Esophagus muscularis mucosa (tissue), 3 donors: ENCODE data around the gene SLCO1B3.

Source experiments
- POLR2AphosphoS5 ChIP-seq, 2 donors: sonication (generic); formaldehyde crosslinking; IDR thresholded peaks; one replicate each; pipeline ENCODE4 v1.6.1; 2017; ENCODE audit warnings: antibody characterized with exemption in 2 of 2
- TF ChIP-seq, protein P1 (sequence below), 3 experiments: fragments of 200-600 bp in 2 of 3; fragments of 450-650 bp in 1 of 3; sonication (generic) in 2 of 3; IDR thresholded peaks; one replicate each; pipeline ENCODE4 v1.5.1; 2017 to 2019; ENCODE audit warnings: antibody characterized with exemption in 3 of 3, mild to moderate bottlenecking in 2 of 3, moderate library complexity in 1 of 3

DNA sequence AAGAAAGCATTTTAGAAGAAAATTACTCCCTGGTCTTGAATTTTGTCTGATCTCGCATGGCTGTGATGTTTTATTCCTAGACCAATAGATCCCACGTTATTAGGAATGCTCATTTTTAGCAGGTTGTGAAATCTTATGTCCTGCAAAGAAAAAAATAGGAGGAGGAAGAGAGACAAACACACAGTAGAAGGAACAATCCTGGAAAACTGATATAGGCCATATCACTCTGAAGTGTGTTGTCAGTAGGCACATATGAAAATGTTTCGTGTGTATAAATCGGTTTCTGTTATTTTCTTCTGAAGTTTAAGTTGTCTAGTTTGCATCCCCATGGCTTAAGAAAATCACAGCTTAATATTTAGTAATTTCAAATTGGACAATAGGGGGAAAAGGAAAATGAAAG is 12.4 kb downstream of the SLCO1B3 start:
- TF ChIP-seq, protein P1, sequence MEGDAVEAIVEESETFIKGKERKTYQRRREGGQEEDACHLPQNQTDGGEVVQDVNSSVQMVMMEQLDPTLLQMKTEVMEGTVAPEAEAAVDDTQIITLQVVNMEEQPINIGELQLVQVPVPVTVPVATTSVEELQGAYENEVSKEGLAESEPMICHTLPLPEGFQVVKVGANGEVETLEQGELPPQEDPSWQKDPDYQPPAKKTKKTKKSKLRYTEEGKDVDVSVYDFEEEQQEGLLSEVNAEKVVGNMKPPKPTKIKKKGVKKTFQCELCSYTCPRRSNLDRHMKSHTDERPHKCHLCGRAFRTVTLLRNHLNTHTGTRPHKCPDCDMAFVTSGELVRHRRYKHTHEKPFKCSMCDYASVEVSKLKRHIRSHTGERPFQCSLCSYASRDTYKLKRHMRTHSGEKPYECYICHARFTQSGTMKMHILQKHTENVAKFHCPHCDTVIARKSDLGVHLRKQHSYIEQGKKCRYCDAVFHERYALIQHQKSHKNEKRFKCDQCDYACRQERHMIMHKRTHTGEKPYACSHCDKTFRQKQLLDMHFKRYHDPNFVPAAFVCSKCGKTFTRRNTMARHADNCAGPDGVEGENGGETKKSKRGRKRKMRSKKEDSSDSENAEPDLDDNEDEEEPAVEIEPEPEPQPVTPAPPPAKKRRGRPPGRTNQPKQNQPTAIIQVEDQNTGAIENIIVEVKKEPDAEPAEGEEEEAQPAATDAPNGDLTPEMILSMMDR (IDR thresholded peaks at IDR 0.05), result no peak
- TF ChIP-seq POLR2AphosphoS5 (IDR thresholded peaks at IDR 0.05), result no peak
